Testis (tissue), 2 donors: ENCODE measurements around the gene SPP1.

ENCODE experiments used
- CTCF ChIP-seq, 3 experiments: fragments of 450-650 bp in 2 of 3; fragments of 200-600 bp in 1 of 3; sonication (generic) in 1 of 3; IDR thresholded peaks; one replicate each; pipeline ENCODE4 v1.5.1; 2016 to 2019; ENCODE audit warnings: antibody characterized with exemption in 3 of 3, mild to moderate bottlenecking in 2 of 3, moderate library complexity in 1 of 3
- POLR2A ChIP-seq: fragments of 450-650 bp; IDR thresholded peaks from one replicate; pipeline ENCODE4 v1.6.1; 2017; ENCODE audit warnings: antibody characterized with exemption, mild to moderate bottlenecking, moderate library complexity

- TF ChIP-seq CTCF (IDR thresholded peaks at IDR 0.05) (no peak), POLR2A (no peak)
Measured at GRCh38 chr4:87939978-87940690, 35.4 kb upstream of the SPP1 start.
